Bronchial epithelial cell (primary cell): ENCODE results near the gene TAOK2. TPM values are rescaled to one million over a fixed set of nuclear protein-coding genes. Genes with fewer than 3 reads are reported as not detected.

Source experiments
- DNase-seq: peaks from one replicate; pipeline ENCODE4 v3.0.0-alpha.2; 2010; ENCODE audit warnings: low read depth
- FAIRE-seq: peaks from 2 replicates; lab custom pipeline; 2011; peaks lifted over from hg19 to GRCh38; lab: Jason Lieb, UNC
- H3K27me3 ChIP-seq: 2 replicates; pipeline ENCODE4 v1.5.1; 2011; ENCODE audit warnings: low read length; ENCODE audit not compliant: control insufficient read depth, insufficient read depth
- H3K36me3 ChIP-seq: 2 replicates; pipeline ENCODE4 v1.5.1; 2011; ENCODE audit warnings: low read length; ENCODE audit not compliant: control insufficient read depth, insufficient read depth
- H3K4me3 ChIP-seq: 2 replicates; pipeline ENCODE4 v1.5.1; 2011; ENCODE audit warnings: mild to moderate bottlenecking, low read depth, low read length, control low read depth
- total RNA-seq: library from RNA; depleted of rRNA; stranded (reverse); fragments of >200 nt; gene quantifications from 2 replicates; pipeline ENCODE4 v1.2.1, GENCODE V29; 2014
- TF ChIP-seq, protein P1 (sequence below): IDR thresholded peaks from 2 replicates; pipeline ENCODE4 v1.5.1; 2011; ENCODE audit warnings: mild to moderate bottlenecking, moderate library complexity, low read length, control low read depth, inconsistent platforms; ENCODE audit not compliant: insufficient read depth, severe bottlenecking

TAOK2 gene
- total RNA-seq, 1 donor from 2014 or later = 24.7 TPM

- FAIRE-seq (no peak), DNase-seq (no peak)
- H3K4me3 ChIP-seq = no peak overlapping the region
- H3K36me3 ChIP-seq = peaks cover 45% of the 10 kb centered on the region
- no peaks in the 10 kb centered on the region for H3K27me3 ChIP-seq
- TF ChIP-seq, protein P1, sequence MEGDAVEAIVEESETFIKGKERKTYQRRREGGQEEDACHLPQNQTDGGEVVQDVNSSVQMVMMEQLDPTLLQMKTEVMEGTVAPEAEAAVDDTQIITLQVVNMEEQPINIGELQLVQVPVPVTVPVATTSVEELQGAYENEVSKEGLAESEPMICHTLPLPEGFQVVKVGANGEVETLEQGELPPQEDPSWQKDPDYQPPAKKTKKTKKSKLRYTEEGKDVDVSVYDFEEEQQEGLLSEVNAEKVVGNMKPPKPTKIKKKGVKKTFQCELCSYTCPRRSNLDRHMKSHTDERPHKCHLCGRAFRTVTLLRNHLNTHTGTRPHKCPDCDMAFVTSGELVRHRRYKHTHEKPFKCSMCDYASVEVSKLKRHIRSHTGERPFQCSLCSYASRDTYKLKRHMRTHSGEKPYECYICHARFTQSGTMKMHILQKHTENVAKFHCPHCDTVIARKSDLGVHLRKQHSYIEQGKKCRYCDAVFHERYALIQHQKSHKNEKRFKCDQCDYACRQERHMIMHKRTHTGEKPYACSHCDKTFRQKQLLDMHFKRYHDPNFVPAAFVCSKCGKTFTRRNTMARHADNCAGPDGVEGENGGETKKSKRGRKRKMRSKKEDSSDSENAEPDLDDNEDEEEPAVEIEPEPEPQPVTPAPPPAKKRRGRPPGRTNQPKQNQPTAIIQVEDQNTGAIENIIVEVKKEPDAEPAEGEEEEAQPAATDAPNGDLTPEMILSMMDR = no peak
Measured at GRCh38 chr16:29985271-29985811, 11.7 kb downstream of the TAOK2 start.

- TF ChIP-seq, protein P1 = no peak
- FAIRE-seq = no peak
- Histone ChIP-seq H3K36me3 (peaks cover 47% of the 10 kb centered on the region), H3K4me3 (no peak overlapping the region), H3K27me3 (no peaks in the 10 kb centered on the region)
- DNase-seq = no peak
Measured at GRCh38 chr16:29986231-29986630, 12.6 kb downstream of the TAOK2 start.

GRCh38 chr16:29986931-29987330, 13.3 kb downstream of the TAOK2 start:
- Histone ChIP-seq H3K4me3 (no peak overlapping the region), H3K27me3 (no peaks in the 10 kb centered on the region), H3K36me3 (peaks cover 48% of the 10 kb centered on the region)
- DNase-seq (no peak), FAIRE-seq (no peak)
- TF ChIP-seq, protein P1 = no peak

GRCh38 chr16:29987371-29988085, 13.9 kb downstream of the TAOK2 start:
- Histone ChIP-seq H3K36me3 (peaks cover 50% of the 10 kb centered on the region), H3K27me3 (no peaks in the 10 kb centered on the region), H3K4me3 (no peak overlapping the region)
- DNase-seq = no peak
- TF ChIP-seq, protein P1 = no peak
- no peak for FAIRE-seq

DNA sequence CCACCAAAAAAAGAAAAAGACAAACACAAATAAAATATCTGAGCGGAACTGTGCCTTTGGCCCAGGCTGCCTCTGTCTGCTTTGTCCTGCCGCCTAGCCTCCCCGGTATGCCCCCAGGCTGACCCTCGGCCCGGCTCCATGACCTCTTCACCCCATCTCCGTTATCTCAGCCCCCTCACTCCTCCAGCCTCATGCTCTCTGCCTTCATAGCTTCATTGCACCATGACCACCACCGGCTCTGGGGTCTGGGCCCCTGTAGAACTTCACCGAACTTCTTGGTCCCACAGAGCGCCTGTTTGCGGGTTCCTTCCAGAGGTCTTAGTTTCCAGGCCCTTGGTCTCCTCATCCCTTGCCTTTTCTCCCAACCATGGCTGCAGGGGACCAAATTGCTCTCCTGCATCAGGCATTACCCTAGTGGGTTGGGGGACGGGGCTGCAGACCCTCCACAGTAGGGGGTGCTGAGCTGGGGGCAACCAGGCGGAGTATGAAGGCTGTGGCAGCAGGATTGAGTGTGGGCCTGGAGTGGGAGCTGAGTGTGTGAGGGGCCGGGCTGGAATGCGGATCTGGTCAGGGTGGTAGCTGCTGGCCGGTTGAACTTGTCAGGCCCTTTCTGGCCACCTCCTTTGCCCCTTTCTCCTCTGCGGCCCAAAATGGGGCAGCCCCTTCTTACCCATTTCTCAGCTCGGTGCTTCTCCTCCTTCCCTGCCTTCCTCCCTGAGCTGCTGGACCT, 14.8 kb downstream of the TAOK2 start:
- Histone ChIP-seq H3K4me3 (no peak overlapping the region), H3K27me3 (no peaks in the 10 kb centered on the region), H3K36me3 (peaks cover 42% of the 10 kb centered on the region)
- DNase-seq = no peak
- FAIRE-seq = no peak
- TF ChIP-seq, protein P1 = no peak
